ENCODE results near the gene RMI2.

RMI2 gene

GRCh38 chr16:11396241-11397048 is 51.2 kb downstream of the RMI2 start (continued):
- TF ChIP-seq INSM2 (tag by site-specific recombination; IDR thresholded peaks at IDR 0.05), result no peak
- TF ChIP-seq ZNF350 (tag by site-specific recombination; IDR thresholded peaks at IDR 0.05), result no peak
- TF ChIP-seq ZNF76 (tag by site-specific recombination; IDR thresholded peaks at IDR 0.05; ENCODE audit: borderline replicate concordance, low read depth), result peak; percentile 85
- TF ChIP-seq PRDM6 (tag by site-specific recombination; IDR thresholded peaks at IDR 0.05), result no peak
- no peak for TF ChIP-seq ZNF785 (tag by site-specific recombination; IDR thresholded peaks at IDR 0.05)
- TF ChIP-seq IKZF3 (tag by site-specific recombination; IDR thresholded peaks at IDR 0.05), result peak; percentile 87
- peak; percentile 47 for TF ChIP-seq ZIC2 (tag by site-specific recombination; IDR thresholded peaks at IDR 0.05)
- no peak for TF ChIP-seq ZNF544 (tag by site-specific recombination; IDR thresholded peaks at IDR 0.05)
- TF ChIP-seq ZBTB49 (tag by site-specific recombination; IDR thresholded peaks at IDR 0.05; ENCODE audit: low read depth), result no peak
- TF ChIP-seq ZNF24 (tag by site-specific recombination; IDR thresholded peaks at IDR 0.05), result peak; percentile 31; the same call in 1 of the 2 replicates
- 0 out of 2 replicates have a peak, but pooled peaks have one; percentile 51 for TF ChIP-seq ZFP37 (tag by site-specific recombination; IDR thresholded peaks at IDR 0.05)
- TF ChIP-seq ZNF701 (tag by site-specific recombination; IDR thresholded peaks at IDR 0.05), result no peak
- no peak for TF ChIP-seq ZNF223 (tag by site-specific recombination; IDR thresholded peaks at IDR 0.05)
- TF ChIP-seq ZXDB (tag by site-specific recombination; IDR thresholded peaks at IDR 0.05), result 0 out of 2 replicates have a peak, but pooled peaks have one; percentile 24
- no peak for TF ChIP-seq ZNF704 (tag by site-specific recombination; IDR thresholded peaks at IDR 0.05)
- TF ChIP-seq ZNF19 (tag by site-specific recombination; IDR thresholded peaks at IDR 0.05; ENCODE audit: low read depth), result no peak
- TF ChIP-seq ZBTB21 (tag by site-specific recombination; IDR thresholded peaks at IDR 0.05), result no peak
- TF ChIP-seq ZNF501 (tag by site-specific recombination; IDR thresholded peaks at IDR 0.05), result no peak
- no peak for TF ChIP-seq ZBTB1 (tag by site-specific recombination; IDR thresholded peaks at IDR 0.05)
- no peak for TF ChIP-seq ZFP69B (tag by site-specific recombination; IDR thresholded peaks at IDR 0.05)
- no peak for TF ChIP-seq AEBP2 (tag by site-specific recombination; IDR thresholded peaks at IDR 0.05; ENCODE audit: borderline replicate concordance)
- no peak for TF ChIP-seq ZNF423 (tag by site-specific recombination; IDR thresholded peaks at IDR 0.05)
- no peak for TF ChIP-seq ZNF629 (tag by site-specific recombination; IDR thresholded peaks at IDR 0.05)
- TF ChIP-seq ZBTB48 (tag by site-specific recombination; IDR thresholded peaks at IDR 0.05), result peak; percentile 96
- no peak for TF ChIP-seq BCL11B (tag by site-specific recombination; IDR thresholded peaks at IDR 0.05; ENCODE audit: low read depth)
- TF ChIP-seq TSHZ1 (tag by site-specific recombination; IDR thresholded peaks at IDR 0.05; ENCODE audit: borderline replicate concordance), result no peak
- peak; percentile 47; the same call in 1 of the 2 replicates for TF ChIP-seq ZNF335 (tag by site-specific recombination; conservative IDR thresholded peaks at IDR 0.05)
- no peak for TF ChIP-seq ZNF560 (tag by site-specific recombination; IDR thresholded peaks at IDR 0.05; ENCODE audit: borderline replicate concordance)
